Body of pancreas (tissue), 4 donors: ENCODE data around the gene RSRC2.

Experiments
- POLR2A ChIP-seq, 3 donors: fragments of 450-650 bp; IDR thresholded peaks; one replicate each; pipeline ENCODE4 v1.6.1; 2016; ENCODE audit warnings: antibody characterized with exemption in 3 of 3, mild to moderate bottlenecking in 2 of 3
- TF ChIP-seq, protein P1 (sequence below), 7 experiments: fragments of 450-650 bp in 4 of 7; fragments of 200-600 bp in 3 of 7; sonication (generic) in 3 of 7; IDR thresholded peaks; one replicate each; pipeline ENCODE4 v1.5.1; 2016 to 2019; ENCODE audit warnings: antibody characterized with exemption in 7 of 7

DNA sequence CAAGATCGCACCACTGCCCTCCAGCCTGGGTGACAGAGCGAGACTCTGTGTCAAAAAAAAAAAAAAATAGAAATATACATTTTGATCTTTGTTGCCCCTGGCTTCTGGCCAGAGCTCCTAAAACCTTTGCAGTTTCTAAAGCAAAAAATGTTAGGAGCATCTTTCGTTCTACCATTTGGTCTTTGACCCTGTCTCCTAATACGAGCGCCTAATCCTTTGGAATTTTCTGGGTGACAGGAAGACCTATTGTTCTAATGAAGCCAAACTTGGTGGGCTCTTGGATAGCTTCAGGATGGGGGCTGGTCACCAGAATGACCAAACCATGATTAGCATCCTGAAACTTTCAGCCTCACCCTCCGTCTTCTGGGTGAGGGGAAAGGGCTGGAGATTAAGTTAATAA is 72.0 kb downstream of the RSRC2 start:
- TF ChIP-seq, protein P1, sequence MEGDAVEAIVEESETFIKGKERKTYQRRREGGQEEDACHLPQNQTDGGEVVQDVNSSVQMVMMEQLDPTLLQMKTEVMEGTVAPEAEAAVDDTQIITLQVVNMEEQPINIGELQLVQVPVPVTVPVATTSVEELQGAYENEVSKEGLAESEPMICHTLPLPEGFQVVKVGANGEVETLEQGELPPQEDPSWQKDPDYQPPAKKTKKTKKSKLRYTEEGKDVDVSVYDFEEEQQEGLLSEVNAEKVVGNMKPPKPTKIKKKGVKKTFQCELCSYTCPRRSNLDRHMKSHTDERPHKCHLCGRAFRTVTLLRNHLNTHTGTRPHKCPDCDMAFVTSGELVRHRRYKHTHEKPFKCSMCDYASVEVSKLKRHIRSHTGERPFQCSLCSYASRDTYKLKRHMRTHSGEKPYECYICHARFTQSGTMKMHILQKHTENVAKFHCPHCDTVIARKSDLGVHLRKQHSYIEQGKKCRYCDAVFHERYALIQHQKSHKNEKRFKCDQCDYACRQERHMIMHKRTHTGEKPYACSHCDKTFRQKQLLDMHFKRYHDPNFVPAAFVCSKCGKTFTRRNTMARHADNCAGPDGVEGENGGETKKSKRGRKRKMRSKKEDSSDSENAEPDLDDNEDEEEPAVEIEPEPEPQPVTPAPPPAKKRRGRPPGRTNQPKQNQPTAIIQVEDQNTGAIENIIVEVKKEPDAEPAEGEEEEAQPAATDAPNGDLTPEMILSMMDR (IDR thresholded peaks at IDR 0.05), result no peak
- TF ChIP-seq POLR2A (IDR thresholded peaks at IDR 0.05), result no peak
